AG04449 (cell line): ENCODE data around the gene SMC6.

Source experiments
- CTCF ChIA-PET: fragments of 350-600 bp; formaldehyde crosslinking; extraction: SDS; loops from one replicate; lab custom pipeline; 2021; ENCODE audit warnings: antibody characterized with exemption; lab: Yijun Ruan, JAX
- POLR2A ChIA-PET: fragments of 400-600, 350-600 bp; formaldehyde crosslinking; extraction: SDS; loops from one replicate; lab custom pipeline; 2020; ENCODE audit warnings: antibody characterized with exemption, inconsistent platforms; lab: Yijun Ruan, JAX
- DNase-seq: peaks from one replicate; pipeline ENCODE4 v3.0.0-alpha.2; 2010; ENCODE audit warnings: low read depth, low spot score
- H3K4me3 ChIP-seq: 2 replicates; pipeline ENCODE4 v1.5.1; 2011; ENCODE audit warnings: low read depth, mild to moderate bottlenecking, control low read depth, low read length
- TF ChIP-seq, protein P1 (sequence below): IDR thresholded peaks from one replicate; pipeline ENCODE4 v1.5.1; 2011; ENCODE audit warnings: mild to moderate bottlenecking, moderate library complexity, low read length, control low read depth, inconsistent platforms; ENCODE audit not compliant: insufficient read depth; ENCODE audit errors: missing control alignments

Gene SMC6

DNA sequence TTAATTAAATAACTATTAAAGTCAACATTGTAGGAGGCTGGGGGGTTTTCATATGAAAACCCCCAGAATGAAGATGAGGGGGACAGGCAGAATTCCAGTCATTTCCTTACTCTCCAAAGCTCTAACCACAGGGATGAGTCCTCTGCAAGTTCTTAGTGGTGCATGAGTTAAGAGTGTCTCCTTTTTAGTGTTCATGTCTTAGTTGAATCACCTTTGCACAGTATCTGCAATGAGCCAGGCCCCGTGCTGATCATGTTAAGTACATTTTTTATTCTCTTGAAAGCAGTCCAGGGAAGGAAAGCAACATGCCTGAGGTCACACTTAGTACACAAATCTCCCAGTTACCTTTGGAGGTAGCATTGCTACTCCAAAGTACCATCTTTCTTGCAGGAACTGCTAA is 36.9 kb upstream of the SMC6 start:
- ChIA-PET CTCF (no interaction called here), POLR2A (no interaction called here)
- TF ChIP-seq, protein P1, sequence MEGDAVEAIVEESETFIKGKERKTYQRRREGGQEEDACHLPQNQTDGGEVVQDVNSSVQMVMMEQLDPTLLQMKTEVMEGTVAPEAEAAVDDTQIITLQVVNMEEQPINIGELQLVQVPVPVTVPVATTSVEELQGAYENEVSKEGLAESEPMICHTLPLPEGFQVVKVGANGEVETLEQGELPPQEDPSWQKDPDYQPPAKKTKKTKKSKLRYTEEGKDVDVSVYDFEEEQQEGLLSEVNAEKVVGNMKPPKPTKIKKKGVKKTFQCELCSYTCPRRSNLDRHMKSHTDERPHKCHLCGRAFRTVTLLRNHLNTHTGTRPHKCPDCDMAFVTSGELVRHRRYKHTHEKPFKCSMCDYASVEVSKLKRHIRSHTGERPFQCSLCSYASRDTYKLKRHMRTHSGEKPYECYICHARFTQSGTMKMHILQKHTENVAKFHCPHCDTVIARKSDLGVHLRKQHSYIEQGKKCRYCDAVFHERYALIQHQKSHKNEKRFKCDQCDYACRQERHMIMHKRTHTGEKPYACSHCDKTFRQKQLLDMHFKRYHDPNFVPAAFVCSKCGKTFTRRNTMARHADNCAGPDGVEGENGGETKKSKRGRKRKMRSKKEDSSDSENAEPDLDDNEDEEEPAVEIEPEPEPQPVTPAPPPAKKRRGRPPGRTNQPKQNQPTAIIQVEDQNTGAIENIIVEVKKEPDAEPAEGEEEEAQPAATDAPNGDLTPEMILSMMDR, result no peak
- DNase-seq, result no peak
- no peak overlapping the region for H3K4me3 ChIP-seq

DNA sequence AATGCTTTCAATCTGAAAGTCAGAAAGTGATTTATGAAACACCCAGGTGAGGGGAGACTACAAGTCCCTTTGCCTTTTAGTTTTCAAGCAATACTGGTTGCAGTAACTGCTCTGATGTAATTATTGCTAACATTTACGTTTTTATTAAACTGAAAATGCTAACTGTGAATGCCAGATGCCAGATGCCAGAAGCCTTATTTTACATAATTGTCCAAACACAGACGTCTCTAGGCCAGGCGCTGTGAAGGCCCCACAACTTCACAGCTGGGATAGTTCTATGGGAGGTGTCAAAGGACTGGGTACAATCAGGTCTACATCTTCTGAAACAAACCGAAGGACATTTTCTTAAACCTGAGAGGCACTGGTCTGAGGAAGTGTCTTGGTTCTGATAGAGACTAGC is 35.2 kb upstream of the SMC6 start:
- TF ChIP-seq, protein P1, result no peak
- ChIA-PET POLR2A (no interaction called here), CTCF (no interaction called here)
- no peak for DNase-seq
- no peak overlapping the region for H3K4me3 ChIP-seq

DNA sequence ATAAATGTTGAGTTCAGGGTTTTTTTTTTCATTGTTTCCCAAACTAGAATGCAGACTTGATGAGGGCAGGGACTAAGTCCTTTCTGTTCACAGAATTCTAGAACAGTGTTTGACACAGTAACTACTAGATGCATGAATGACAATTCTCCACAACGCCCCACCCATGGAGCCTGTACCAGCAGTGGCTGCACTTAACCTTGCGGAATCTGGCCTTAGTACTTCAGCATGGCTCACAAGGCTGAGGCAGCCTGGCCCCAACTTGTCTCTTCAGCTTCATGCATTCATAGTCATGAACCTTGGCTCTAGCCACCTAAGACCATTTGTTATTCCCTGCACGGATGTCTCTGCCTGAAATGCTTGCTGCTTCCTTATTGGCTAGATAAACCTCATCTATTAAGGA is 33.1 kb upstream of the SMC6 start:
- TF ChIP-seq, protein P1, result no peak
- ChIA-PET CTCF (interaction anchor here (1.2 kb wide), 1 partner anchor 363 kb away, joined by 3 read pairs; no protein-coding TSS in a partner anchor), POLR2A (no interaction called here)
- no peak overlapping the region for H3K4me3 ChIP-seq
- no peak for DNase-seq

DNA sequence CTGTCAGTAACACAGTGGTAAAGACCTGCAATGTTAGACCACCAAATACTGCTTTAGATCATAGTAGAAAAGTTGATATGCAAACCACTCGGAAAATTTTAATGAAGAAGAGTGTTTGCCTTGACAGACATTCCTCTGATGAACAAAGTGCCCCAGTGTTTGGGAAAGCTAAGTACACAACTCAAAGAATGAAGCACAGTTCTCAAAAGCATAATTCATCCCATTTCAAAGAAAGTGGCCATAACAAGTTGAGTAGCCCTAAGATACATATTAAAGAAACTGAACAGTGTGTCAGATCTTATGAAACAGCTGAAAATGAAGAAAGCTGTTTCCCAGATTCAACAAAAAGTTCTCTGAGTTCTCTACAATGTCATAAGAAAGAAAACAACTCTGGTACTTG is 27.9 kb upstream of the SMC6 start:
- no peak for DNase-seq
- CTCF ChIA-PET, result no interaction called here
- TF ChIP-seq, protein P1, result no peak
- POLR2A ChIA-PET, result no interaction called here
- H3K4me3 ChIP-seq, result no peak overlapping the region

DNA sequence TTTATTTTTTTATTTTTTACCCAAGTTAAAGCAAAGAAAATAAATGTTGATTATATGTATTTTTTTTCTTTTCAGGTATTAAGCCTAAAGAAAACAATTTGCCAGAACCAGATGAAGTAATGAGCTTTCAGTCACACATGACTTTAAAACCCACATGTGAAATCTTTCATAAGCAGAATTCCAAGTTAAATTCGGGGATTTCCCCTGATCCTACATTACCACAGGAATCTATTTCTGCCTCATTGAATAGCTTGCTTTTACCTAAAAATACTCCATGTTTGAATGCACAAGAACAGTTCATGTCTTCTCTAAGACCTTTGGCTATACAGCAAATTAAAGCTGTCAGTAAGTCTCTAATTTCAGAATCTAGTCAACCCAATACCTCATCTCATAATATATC is 26.9 kb upstream of the SMC6 start:
- TF ChIP-seq, protein P1, result no peak
- DNase-seq, result no peak
- CTCF ChIA-PET, result interaction anchor here (0.8 kb wide), 2 partner anchors 14 to 398 kb away, joined by 3 read pairs; no protein-coding TSS in a partner anchor
- no peak overlapping the region for H3K4me3 ChIP-seq
- POLR2A ChIA-PET, result no interaction called here

DNA sequence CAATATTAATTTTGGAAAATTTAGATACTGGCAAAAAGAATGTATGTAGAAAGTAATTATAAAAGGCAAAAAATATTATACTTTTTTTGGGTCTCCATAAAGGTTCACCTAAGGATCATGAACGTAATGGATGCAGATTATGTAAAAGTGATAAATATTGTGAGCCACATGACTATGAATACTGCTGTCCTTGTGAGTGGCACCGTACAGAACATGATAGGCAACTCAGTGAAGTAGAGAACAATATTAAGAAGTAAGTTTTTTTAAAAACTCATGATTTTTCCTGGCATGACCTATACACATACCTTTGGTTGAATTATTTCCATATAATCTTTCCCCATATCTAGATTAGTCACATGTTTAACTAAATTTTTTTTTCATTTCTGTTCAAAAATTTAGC is 18.9 kb upstream of the SMC6 start:
- TF ChIP-seq, protein P1, result no peak
- POLR2A ChIA-PET, result no interaction called here
- DNase-seq, result no peak
- no peak overlapping the region for H3K4me3 ChIP-seq
- CTCF ChIA-PET, result interaction anchor here (1.5 kb wide), 1 partner anchor 53 kb away, joined by 5 read pairs; no protein-coding TSS in a partner anchor
